ENCODE data around the gene DCC. TPM values are rescaled to one million over a fixed set of nuclear protein-coding genes. Genes with fewer than 3 reads are reported as not detected.
A peak's percentile ranks its signal among the peaks of the same experiment; 100 is the strongest.

DCC gene
- total RNA-seq, 1 donor from 2014 or later, result not detected

DNA sequence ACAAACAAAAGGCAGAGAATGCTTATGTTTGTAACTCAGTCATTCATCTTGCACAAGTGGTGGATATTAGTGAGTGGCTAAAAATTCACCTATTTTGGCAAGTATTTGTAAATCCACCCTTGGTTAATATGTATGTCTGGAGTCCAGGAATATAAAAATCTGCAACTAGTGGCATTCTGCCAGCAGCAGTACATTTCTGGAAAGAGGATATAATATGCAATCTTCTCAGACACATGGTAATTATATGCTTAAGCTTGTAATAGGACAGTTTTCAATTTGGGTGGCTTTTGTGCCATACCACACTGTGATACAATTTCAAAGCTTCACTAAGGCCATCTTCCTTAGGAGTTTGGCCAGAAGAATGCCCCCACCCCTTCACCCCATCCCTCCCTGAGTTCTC is 1191.2 kb downstream of the DCC start:
- DNase-seq, result no peak

DNA sequence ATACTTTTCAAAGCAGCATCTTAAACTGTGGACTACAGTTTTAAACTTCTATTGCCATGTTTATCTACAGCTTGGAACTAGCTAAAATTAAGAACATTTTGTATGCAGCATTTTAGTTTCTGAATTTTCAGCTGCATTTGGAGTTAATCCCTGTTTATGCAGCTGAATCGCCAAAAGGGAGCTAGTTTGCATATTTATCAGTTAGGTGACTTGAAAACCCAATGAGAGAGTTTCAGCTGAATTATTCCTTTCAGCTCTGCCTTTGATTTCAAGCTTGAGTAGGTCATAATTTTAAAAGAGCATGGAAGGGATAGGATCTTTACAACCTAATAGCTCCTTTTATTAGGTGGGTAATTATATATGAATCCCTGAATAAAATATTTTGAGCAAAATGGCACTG is 1191.9 kb downstream of the DCC start:
- no peak for DNase-seq

DNA sequence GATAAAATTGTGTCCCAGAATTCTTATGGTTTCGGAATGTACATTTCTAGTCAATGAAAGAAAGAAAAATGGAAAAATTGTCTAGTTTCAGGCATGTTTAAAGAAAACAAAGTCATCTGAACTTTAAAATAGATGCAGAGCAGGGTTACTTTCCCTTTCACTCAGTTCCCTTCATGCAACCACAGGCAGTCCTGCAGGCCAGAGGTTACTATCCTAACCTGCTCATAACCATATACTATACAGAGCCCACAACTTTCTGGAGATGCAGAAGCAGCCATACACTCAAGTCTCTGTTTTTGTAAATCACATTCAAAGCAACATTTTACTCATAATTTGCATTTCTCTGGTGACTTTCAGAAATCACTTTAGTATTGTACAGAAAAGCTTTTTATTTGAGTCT is 1194.2 kb downstream of the DCC start:
- DNase-seq, result no peak

DNA sequence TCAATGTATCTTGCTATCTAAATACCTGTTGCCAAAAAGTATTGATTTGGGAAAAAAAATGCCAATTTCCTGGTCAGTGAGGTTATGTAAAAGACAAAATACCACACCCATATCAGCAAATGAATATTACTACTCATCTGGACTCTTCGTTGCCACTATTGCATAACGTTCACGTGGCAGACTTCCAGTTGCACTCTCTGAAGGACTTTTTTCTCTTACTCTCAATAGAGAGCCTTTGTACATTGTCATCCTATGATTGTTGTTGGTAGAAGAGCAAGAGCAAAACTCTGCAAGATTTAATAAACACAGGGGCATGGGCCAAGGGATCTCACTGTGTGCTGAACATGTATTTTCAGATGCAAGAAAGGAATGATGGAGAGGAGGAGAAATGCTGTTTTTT is 1194.7 kb downstream of the DCC start:
- no peak for DNase-seq

DNA sequence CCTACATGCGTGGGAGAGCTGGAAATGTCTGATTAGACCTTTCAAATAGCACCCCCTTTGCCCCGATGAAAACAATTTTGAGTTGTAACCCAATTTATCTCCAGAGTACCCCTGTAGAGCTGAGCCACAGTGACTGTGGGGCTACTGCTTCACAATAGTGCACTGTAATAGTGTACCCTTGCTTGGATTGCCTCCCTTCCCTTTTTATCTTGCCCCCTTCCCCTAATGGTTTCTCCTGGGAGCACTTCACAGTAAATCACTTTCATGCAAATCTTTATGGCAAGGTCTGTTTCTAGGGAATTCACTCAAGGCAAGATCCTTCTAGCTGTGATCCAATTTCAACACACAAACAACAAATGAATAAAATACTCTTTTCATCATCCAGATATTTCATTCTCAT is 1196.9 kb downstream of the DCC start:
- DNase-seq, result no peak

DNA sequence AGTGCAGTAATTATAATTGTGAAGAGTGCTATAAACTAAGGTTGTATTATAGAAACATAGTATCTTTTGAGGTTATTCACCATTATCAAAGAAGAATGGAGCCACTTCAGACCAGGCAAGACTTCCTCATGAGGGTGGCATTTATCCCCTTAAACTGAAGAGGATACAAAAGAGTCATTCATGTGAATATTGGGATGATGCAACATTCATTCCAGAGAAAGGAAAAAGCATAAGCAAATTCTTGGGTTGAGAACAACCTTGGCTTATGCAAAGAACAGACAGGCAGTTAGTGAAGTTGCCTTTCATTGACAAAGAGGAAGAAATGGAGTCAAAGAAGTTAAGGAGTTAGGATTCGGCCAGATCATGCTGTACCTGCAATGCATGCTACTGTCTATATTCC is 1201.9 kb downstream of the DCC start:
- no peak for DNase-seq

DNA sequence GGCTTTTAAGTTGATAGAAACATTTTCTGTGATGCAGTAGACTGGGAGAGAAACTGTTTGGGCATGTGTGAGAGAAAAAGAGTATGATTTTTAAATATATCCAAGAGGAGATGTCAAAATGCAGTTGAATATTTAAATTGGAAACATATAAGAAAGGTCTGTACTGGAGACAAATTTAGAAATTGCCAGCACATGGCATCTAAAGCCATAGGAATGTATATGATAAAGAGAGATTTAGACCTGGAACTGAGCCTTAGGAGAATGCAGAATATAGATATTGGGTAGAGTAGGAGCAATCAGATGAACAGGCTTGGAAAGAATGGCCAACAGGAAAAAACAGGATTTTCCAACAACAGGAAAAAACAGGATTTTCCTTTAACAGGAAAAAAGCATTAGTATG is 1203.7 kb downstream of the DCC start:
- no peak for DNase-seq

DNA sequence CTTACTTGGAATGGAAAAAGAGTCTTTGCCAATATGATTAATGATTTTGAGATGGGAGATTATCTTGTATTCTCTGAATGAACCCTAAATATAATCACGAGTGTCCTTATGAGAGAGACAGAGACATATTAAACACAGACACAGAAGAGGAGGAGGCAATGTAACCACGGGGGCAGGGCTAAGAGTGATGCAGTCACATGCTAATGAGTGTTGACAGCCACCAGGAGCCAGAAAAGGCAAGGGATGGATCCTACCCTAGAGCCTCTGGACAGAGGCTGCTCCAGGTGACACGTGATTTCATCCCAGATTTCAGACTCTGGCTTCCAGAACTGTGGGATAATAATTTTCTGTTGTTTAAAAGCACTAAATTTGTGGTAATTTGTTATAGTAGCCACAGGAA is 1204.9 kb downstream of the DCC start:
- DNase-seq, result no peak

DNA sequence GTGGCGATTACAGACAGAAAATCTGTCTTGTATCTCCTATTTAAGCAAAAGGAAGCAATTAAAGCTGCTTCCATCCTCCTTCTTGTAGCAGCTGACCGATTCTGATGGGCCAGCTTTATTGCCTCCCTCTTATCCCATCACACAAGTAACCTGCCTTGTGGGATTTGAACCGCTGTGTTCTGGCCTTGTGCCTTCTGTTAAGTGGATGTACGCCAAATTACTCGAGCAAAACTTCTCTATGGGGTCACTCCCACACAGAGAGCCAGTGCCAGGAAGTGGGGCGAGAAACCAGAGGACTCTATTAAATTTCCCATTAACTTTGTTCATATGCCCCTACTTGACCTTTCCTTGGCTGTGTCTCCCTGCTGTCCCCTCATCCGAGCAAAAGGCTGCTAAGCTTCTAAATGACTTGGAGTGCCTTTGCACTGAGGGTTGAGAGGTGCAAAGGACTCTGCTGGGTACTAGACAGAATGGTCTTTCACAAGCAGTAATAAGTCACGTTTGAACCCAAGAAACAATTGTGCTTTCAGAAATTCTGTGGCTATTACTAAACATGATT is 1212.0 kb downstream of the DCC start:
- DNase-seq, result no peak

DNA sequence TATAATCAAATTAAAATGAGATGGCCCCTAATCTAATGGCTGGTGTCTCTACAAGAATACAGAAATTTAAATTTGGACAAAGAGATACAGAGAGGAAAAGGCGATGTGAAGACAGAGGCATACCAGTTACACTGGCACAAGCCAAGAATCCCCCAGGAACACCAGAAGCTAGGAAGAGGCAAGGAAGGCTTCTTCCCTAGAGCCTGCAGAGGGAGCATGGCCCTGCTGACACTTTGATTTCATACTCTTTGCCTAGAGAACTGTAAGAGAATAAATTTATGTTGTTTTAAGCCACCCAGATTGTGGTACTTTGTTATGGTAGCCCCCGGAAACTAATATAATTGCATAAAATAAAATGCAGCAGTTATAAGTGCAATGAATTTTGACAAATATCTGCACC is 1213.0 kb downstream of the DCC start:
- DNase-seq, result no peak

DNA sequence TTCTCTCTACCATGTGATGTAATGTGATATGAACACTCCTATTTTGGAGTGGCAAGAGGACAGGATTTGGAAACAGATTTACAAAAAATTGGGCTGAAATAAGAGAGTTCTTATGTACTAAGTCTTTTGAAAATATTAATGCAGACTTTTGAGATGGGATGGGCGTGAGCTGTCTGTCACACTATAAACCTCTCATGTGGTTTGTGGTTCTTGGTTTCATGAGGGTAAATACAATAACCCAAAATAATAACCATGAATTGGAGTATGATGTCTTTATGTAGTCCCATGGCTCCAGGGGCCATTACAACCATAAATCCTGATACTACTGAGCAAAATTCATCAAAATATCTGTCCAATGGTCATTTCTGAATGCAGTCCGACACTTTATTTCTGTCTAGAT is 1216.5 kb downstream of the DCC start:
- DNase-seq, result no peak

DNA sequence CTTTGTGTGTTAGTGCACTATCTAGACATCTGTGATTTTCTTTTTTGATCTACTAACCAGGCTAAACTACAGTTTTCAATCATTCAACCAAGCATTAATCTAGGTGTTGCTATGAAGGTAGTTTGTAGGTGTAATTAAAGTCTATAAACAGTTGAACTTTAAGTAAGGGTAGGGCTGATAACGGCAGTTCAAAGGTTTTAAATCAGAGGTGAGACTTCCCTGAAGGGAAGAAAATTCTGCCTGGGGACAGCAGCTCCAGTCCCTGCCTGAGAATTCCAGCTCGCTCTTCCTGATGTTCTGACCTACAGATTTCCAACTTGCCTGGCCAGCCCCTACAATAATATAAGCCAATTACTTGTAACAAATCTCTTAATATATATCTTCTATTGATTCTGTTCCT is 1220.5 kb downstream of the DCC start:
- no peak for DNase-seq

DNA sequence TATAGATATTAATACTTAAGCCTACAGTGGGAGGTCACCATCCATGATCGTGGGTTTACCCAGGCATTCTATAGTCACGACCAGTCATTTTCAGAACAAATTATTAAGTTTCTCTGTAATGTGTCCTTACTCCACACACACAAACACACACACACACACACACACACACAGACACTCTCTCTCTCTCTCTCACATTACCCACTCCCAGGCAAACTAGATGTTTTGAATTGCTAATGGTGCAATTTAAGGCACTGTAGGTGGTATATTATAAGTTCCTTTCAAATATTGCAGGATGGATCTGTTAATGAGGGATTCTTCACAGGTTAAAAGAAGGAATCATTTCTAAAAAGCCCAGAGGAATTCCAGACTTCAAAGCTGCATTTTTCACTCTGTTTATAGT is 1226.6 kb downstream of the DCC start:
- DNase-seq, result no peak

DNA sequence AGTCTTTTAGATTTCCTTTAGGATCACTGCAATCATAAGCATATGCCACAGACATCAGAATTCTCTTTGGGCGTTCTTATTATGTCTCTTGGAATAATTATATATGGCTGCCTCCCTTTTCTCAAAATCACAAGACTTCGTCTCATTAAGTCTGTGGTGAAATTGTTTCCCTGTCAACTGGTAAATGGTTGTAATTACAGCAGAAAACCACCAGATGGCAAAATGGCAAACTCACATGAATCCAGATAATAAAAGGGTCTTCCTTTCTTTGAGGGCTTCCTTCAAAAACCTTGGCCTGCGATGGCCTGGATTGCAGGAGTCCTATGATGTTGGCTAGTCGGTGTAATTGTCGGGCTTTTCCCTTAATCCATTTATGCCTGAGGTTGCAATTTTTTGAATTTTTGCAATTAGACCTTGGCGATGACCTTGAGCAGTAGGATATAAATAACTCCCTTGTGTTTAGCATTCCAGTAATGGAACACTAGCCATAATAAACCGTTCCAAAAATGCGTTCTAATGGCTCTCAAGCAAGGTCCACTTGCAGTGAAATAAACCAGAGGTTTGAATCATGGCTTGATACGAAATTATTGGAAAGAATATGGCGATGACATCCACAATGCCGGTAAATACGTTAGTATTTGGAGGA is 1228.1 kb downstream of the DCC start:
- peak; percentile 54 for DNase-seq

Measured in dermis blood vessel endothelial cell (primary cell).